Prostate gland (tissue), 1 donor: ENCODE data around the gene COLGALT1.

Experiments
- POLR2A ChIP-seq: fragments of 450-650 bp; IDR thresholded peaks from one replicate; pipeline ENCODE4 v1.6.1; 2016; ENCODE audit warnings: antibody characterized with exemption, mild to moderate bottlenecking
- POLR2AphosphoS5 ChIP-seq: sonication (generic); formaldehyde crosslinking; IDR thresholded peaks from one replicate; pipeline ENCODE4 v1.6.1; 2017; ENCODE audit warnings: antibody characterized with exemption

DNA sequence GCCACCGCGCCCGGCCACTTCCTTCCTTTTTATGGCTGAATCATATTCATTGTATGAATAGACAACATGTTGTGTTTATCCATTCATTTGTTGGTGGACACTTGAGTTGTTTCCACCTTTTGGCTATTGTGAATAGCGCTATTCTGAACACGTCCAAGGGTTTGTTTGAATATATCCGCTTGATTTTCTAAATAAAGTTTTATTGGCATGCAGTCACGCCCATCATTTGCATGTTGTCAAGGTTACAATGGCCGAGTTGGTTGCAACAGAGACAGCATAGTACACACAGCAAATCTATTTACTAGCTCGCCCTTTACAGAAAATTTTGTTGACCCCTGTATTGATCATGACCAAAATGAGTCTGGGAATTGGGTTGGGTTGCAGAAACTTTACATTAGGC, 43.5 kb downstream of the COLGALT1 start:
- TF ChIP-seq POLR2AphosphoS5 (no peak), POLR2A (no peak)
